DMS53 treated with DMSO at 0.1 percent for 48 hours (cell line): ENCODE measurements around the gene NOC3L.
"Not testable (repeated sequence)": the region's sequence is repeated elsewhere in the genome, so short reads cannot be mapped to it uniquely, and the experiment has no call there.

ENCODE experiments used
- DNase-seq: peaks from one replicate; lab custom pipeline; 2025; ENCODE audit not compliant: unreplicated experiment; lab: John Stamatoyannopoulos, UW

Gene NOC3L

GRCh38 chr10:94362360-94363250 is at the start of gene NOC3L:
NOC3L (minus strand) TSS chr10:94362939; CDS start chr10:94362838, 101 bp downstream.
- peak; percentile 88 for DNase-seq

- DNase-seq = no peak
Measured at GRCh38 chr10:94412449-94412848, 49.7 kb upstream of the NOC3L start.

DNA sequence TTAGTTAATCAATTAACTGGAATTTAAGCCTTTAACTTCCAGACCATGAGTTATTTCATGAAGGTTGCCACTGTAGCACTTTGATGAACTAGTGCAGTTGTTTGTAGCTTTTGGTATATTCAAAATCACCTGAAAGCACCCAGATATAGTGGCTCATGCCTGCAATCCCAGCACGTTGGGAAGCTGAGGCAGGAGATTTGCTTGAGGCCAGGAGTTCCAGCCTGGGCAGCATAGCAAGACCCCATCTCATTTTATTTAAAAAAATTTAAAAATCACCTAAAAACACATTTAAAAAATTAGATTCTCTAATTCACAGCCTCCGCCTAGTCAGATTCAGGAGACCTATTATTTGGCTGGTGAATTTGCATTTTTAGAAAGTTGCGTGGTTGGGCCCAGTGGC is 48.6 kb upstream of the NOC3L start:
- DNase-seq = no peak

DNA sequence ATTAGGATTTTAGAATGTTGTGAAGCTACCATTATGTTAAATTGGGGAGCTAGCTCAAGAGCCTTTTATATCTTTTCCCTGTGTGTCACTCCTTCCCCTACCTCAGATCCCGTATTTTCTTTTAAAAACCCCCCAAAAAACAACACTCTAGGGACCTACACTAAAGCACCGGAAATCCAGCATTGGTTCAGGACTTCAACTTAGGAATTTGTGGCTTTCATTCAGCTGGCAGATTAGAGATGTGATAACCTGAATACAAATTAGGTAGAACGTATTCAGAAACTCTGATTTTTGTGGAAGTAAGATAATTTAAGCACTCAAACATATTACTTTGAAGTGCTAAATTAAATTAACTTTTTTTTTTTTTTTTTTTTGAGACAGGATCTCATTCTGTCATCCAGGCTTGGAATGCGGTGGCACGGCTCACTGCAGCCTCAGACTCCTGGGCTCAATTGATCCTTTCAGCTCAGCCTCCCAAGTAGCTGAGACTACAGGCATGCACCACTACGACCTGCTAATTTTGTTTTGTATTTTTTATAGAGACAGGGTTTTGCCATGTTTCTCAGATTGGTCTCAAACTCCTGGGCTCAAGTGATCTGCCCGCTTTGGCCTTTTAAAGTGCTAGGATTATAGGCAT is 46.4 kb upstream of the NOC3L start:
- no peak for DNase-seq

DNA sequence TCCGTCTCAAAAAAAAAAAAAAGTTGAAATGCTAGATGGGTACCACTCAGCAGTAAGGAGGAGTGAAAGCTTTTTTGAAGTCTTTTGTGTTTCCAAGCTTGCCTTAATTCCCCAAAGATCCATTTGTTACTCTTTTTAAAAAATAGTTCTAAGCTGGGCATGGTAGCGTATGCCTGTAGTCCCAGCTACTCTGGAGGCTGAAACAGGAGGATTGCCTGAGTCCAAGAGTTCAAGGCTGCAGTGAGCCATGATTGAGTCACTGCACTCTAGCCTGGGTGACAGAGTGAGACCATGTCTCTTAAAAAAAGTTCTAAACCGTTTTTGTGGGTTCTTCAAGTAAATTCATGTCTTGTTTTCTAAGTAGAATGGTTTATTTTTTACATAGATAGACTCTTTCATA is 44.9 kb upstream of the NOC3L start:
- no peak for DNase-seq

- DNase-seq = no peak
Measured at GRCh38 chr10:94405406-94405805, 42.7 kb upstream of the NOC3L start.

DNA sequence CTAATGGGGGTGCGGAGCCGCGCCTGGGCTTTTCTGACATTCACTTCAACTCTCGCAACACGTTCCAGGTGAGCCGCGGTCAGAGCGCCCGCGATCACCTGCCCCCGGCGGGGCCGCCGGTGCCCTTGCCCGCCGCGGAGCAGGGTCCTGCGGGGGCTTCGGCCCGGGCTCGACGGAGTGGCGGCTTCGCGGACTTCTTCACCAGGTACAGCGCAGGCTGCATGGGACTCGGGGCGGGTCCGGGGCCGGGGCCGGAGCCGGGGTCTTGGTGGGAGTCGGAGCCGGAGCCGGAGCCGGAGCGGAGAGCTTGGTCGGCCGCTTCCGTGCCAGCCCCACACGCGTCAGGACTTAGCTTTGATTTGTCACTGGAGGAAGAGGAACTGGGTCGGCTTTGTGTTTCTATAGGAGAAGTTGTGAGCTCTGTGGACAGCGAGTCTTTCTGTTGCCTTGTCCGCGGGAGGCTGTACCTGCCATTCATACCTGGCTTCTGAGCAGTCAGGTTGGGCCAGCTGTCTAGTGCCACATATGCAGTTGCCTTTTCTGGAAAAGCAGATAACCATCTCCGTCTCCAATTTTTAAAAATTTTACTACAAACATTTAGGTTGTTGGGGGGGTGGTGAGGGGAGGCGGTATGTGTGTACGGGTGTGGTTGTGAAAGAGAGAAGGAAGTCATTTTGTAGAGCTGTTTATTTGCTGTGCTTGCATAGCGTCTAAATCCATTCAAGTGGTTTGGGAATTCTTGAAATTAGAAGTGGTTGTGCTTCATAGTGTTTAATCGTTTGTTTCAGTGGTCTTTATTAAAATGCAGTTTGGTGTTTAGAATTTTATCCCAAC is 40.9 kb upstream of the NOC3L start:
- peak; percentile 70 for DNase-seq

GRCh38 chr10:94402843-94403379 is 40.2 kb upstream of the NOC3L start:
- peak; percentile 53 for DNase-seq

- DNase-seq = peak; percentile 90
Measured at GRCh38 chr10:94402204-94402842, 39.6 kb upstream of the NOC3L start, which contains the start of gene TBC1D12. TBC1D12 (plus strand) TSS chr10:94402541; CDS start chr10:94402614, 73 bp downstream.

DNA sequence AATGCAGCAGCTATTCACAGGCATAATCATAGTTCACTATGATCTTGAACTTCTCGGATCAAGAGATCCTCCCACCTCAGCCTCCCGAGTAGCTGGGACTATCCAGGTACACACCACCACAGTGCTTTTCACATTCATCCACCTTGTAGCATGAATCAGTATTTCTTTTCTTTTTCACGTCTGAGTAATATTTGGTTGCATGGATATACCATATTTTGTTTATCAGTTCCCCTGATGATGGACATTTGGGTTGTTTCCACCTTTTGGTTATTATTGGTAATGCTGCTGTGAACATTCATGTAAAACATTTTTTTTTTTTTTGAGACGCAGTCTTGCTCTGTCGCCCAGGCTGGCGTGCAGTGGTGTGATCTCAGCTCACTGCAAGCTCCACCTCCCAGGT is 36.0 kb upstream of the NOC3L start:
- no peak for DNase-seq

DNA sequence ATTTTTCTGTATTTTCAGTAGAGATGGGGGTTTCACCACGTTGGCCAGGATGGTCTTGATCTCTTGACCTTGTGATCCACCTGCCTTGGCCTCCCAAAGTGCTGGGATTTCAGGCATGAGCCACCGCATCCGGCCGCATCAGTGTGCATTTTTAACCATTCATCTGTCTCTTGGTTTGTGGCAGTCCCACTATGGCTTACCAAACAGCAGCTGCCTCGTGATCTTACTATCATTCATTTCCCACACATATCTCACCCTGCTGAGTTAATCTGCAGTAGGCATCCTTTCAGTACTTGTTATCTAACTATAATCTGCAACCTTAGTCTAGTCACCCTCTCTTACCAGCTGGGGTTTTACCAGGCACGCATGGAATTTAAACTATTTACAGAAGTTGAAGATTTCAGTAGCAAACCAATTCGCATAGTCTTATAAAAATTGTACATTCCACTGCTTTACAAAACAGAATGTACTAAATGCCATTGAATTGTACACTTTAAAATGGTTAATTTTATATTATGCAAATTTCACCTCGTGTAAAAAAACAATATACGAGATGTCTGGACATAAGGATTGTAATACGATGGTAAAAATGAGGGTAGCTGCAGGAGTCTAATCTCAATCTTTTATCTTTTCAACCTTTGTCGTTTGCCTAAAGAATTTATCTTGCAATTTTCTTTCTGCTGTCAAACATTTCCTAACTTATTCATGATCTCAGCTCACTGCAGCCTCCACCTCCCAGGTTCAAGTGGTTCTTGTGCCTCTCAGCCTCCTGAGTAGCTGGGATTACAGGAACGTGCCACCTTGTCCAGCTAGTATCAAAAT is 35.0 kb upstream of the NOC3L start:
- DNase-seq = no peak

- not testable (repeated sequence) for DNase-seq
Measured at GRCh38 chr10:94392117-94392516, 29.4 kb upstream of the NOC3L start.

- not testable (repeated sequence) for DNase-seq
Measured at GRCh38 chr10:94385733-94386132, 23.0 kb upstream of the NOC3L start.

GRCh38 chr10:94383530-94383929 is 20.8 kb upstream of the NOC3L start:
- no peak for DNase-seq

DNA sequence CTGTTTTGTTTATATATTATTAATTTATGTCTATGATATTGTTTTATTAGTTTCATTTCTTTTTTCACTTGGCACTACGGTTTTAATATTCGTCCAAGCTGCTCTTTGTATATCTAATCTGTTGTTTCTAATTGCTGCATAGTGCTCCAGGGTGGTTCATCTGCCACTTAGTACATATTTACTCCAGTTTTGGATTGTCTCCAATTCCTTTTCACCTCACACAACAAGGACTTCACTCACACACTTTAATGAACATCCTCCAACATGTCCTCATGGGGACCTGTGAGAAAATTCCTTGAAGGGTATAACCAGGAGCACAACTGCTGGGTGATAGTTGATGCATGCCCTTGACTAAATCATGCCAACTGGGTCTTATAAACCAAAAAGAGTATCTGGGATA is 14.1 kb upstream of the NOC3L start:
- no peak for DNase-seq

- DNase-seq = no peak
Measured at GRCh38 chr10:94375374-94375773, 12.6 kb upstream of the NOC3L start.

DNA sequence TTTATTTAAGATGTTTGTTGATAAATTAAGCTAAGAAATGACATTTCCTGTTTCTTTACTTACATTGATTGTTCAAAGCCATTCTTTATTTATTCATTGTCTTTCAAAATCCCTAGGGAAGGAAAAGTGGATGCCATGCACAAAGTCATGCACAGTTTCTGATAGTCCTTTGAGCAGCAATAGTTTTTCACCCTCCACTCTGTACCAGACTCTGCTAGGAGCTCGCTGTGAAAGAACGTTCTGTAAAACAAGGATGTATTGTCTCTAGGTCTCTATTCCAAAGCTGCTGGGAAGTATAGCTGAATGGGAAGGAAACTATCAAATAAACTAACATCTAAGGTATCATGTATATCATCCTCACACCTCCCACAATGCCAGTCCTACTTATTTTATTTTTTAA is 7.8 kb upstream of the NOC3L start:
- DNase-seq = no peak

- DNase-seq = no peak
Measured at GRCh38 chr10:94366382-94366781, 3.6 kb upstream of the NOC3L start.

- no peak for DNase-seq
Measured at GRCh38 chr10:94364482-94364881, 1.7 kb upstream of the NOC3L start.

DNA sequence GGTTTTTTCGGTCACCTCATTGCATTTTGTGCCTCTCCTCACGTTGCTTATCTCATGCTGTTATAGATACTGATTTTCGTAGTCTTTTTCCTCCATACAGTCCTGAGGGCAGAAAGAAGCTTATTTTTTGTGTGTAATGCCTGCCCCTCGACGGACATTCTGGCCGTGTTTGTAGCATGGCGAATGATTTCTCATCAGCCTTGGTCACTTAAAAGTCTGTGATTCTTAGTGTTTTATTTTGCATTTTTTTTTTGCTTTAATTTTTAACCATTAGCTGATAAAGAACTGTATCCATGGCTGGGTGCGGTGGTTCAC is 469 bp upstream of the NOC3L start:
- no peak for DNase-seq
